ENCODE results near the gene FAM118A. TPM values are rescaled to one million over a fixed set of nuclear protein-coding genes. Genes with fewer than 3 reads are reported as not detected.

The FAM118A gene
- total RNA-seq, 1 experiment from 2014 or later: 37.9 TPM

GRCh38 chr22:45338795-45339194, 29.1 kb downstream of the FAM118A start:
- H2AK5ac ChIP-seq (ENCODE audit: insufficient read length, low read length): no peak overlapping the region
- H4K5ac ChIP-seq (ENCODE audit: insufficient read length, low read depth, low read length): no peak overlapping the region
- no peak for DNase-seq
- H2BK15ac ChIP-seq (ENCODE audit: low read depth, low read length): no peak overlapping the region
- H4K8ac ChIP-seq (replicated peaks; ENCODE audit: insufficient read length, low read depth, low read length): no peak overlapping the region
- H3K56ac ChIP-seq (ENCODE audit: insufficient read length, low read depth, low read length): no peak overlapping the region
- H3K4ac ChIP-seq (ENCODE audit: low read depth, low read length): no peak overlapping the region
- no peaks in the 10 kb centered on the region for H3K79me1 ChIP-seq (ENCODE audit: insufficient read depth, low read depth, low read length, poor library complexity, severe bottlenecking)
- H2BK20ac ChIP-seq (ENCODE audit: low read depth, low read length, poor library complexity, severe bottlenecking): no peak overlapping the region
- Mint-ChIP-seq H3K4me1 (0 out of 4 replicates have a peak, but pooled peaks cover 0 to 2% of the 10 kb centered on the region in 2 experiments), H3K36me3 (ENCODE audit: insufficient read depth in 1 of 3, low read depth in 3 of 3) (peaks cover 9 to 59% (median 52%) of the 10 kb centered on the region in 3 experiments; a peak in 6 of 7 replicates), H3K9me3 (no peaks in the 10 kb centered on the region; a peak in 1 of 5 replicates), H3K27me3 (ENCODE audit: low read depth) (no peaks in the 10 kb centered on the region), H3K4me3 (no peak overlapping the region), H3K27ac (no peak overlapping the region)
- H2BK120ac ChIP-seq (ENCODE audit: low read depth, low read length, poor library complexity, severe bottlenecking): no peak overlapping the region
- no peak overlapping the region for H3K18ac ChIP-seq (ENCODE audit: insufficient read length, low read depth, low read length)
- H3K4me1 ChIP-seq (ENCODE audit: insufficient read depth, low read length): no peaks in the 10 kb centered on the region
- no peak overlapping the region for H2BK5ac ChIP-seq (ENCODE audit: insufficient read length, low read length)
- no peak overlapping the region for H2AFZ ChIP-seq (ENCODE audit: low read length)
- WGBS (ENCODE audit: extremely low coverage, insufficient read length, low lambda C conversion rate): no CpG with 5 or more reads among the region's 7 CpGs
- no peaks in the 10 kb centered on the region for H3K79me2 ChIP-seq (ENCODE audit: insufficient read depth, low read length)
- H2BK12ac ChIP-seq (ENCODE audit: insufficient read length, low read depth, low read length): no peak overlapping the region
- no peaks in the 10 kb centered on the region for H4K20me1 ChIP-seq (ENCODE audit: control insufficient read depth, insufficient read depth, insufficient read length)
- no peak overlapping the region for H3T11ph ChIP-seq (ENCODE audit: low read length)
- no peaks in the 10 kb centered on the region for H3K27me3 ChIP-seq (ENCODE audit: insufficient read depth, low read length)
- H3K23ac ChIP-seq (ENCODE audit: insufficient read length, low read depth, low read length): no peak overlapping the region
- H3K9ac ChIP-seq (ENCODE audit: extremely low read depth, insufficient read length, low read length): no peak overlapping the region
- no peak overlapping the region for H3K14ac ChIP-seq (ENCODE audit: insufficient read depth, low read length)
- H3K27ac ChIP-seq (ENCODE audit: insufficient read length, low read depth, low read length): no peak overlapping the region
- TF ChIP-seq, protein P1, sequence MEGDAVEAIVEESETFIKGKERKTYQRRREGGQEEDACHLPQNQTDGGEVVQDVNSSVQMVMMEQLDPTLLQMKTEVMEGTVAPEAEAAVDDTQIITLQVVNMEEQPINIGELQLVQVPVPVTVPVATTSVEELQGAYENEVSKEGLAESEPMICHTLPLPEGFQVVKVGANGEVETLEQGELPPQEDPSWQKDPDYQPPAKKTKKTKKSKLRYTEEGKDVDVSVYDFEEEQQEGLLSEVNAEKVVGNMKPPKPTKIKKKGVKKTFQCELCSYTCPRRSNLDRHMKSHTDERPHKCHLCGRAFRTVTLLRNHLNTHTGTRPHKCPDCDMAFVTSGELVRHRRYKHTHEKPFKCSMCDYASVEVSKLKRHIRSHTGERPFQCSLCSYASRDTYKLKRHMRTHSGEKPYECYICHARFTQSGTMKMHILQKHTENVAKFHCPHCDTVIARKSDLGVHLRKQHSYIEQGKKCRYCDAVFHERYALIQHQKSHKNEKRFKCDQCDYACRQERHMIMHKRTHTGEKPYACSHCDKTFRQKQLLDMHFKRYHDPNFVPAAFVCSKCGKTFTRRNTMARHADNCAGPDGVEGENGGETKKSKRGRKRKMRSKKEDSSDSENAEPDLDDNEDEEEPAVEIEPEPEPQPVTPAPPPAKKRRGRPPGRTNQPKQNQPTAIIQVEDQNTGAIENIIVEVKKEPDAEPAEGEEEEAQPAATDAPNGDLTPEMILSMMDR (conservative IDR thresholded peaks at IDR 0.05): no peak
- no peak overlapping the region for H4K91ac ChIP-seq (ENCODE audit: insufficient read length, low read depth, low read length)
- no peaks in the 10 kb centered on the region for H3K9me3 ChIP-seq (ENCODE audit: control insufficient read depth, low read depth, low read length)
- H3K4me2 ChIP-seq (ENCODE audit: insufficient read depth, insufficient read length, low read length): no peak overlapping the region
- H3K23me2 ChIP-seq (ENCODE audit: insufficient read length, low read depth, low read length, poor library complexity, severe bottlenecking): no peaks in the 10 kb centered on the region
